HepG2 (cell line): ENCODE data around the gene TANGO2.

ENCODE experiments used
- CTCF ChIP-seq: sonication (generic); formaldehyde crosslinking; IDR thresholded peaks from 2 replicates; pipeline ENCODE4 v1.5.0; 2020; ENCODE audit warnings: mild to moderate bottlenecking, missing genetic modification reagents, moderate library complexity
- FOXK1 ChIP-seq: sonication (generic); formaldehyde crosslinking; IDR thresholded peaks from 2 replicates; pipeline ENCODE4 v1.4.0; 2020; ENCODE audit warnings: low read depth, missing genetic modification reagents, borderline replicate concordance
- HOXA3 ChIP-seq: sonication (generic); formaldehyde crosslinking; IDR thresholded peaks from 2 replicates; pipeline ENCODE4 v1.5.0; 2020; ENCODE audit warnings: missing genetic modification reagents
- POLR2AphosphoS5 ChIP-seq: IDR thresholded peaks from 2 replicates; pipeline ENCODE4 v1.6.1; 2012; ENCODE audit warnings: low read depth, low read length
- RAD21 ChIP-seq: fragments of 450-650 bp; formaldehyde crosslinking; IDR thresholded peaks from 2 replicates; pipeline ENCODE4 v1.5.0; 2020; ENCODE audit warnings: mild to moderate bottlenecking
- SUZ12 ChIP-seq: fragments of 150-350 bp; IDR thresholded peaks from 2 replicates; pipeline ENCODE4 v1.6.1; 2014; ENCODE audit warnings: low read depth, low read length
- TFAP4 ChIP-seq: sonication (generic); IDR thresholded peaks from 2 replicates; pipeline ENCODE4 v1.6.1; 2016; ENCODE audit warnings: low read depth, borderline replicate concordance
- ZBTB7A ChIP-seq: sonication (generic); formaldehyde crosslinking; IDR thresholded peaks from 2 replicates; pipeline ENCODE4 v1.8.0; 2022; ENCODE audit warnings: mild to moderate bottlenecking, missing genetic modification reagents
- ZNF17 ChIP-seq: sonication (generic); formaldehyde crosslinking; IDR thresholded peaks from 2 replicates; pipeline ENCODE4 v1.5.0; 2020; ENCODE audit warnings: mild to moderate bottlenecking, missing genetic modification reagents
- ZNF768 ChIP-seq: sonication (generic); formaldehyde crosslinking; IDR thresholded peaks from 2 replicates; pipeline ENCODE4 v1.4.0; 2020; ENCODE audit warnings: missing genetic modification reagents

- TF ChIP-seq POLR2AphosphoS5: no peak
- no peak for TF ChIP-seq ZBTB7A
- TF ChIP-seq ZNF768 (CRISPR knock-in tag): no peak
- TF ChIP-seq RAD21: no peak
- no peak for TF ChIP-seq CTCF (CRISPR knock-in tag)
- TF ChIP-seq SUZ12: no peak
- TF ChIP-seq TFAP4: no peak
- TF ChIP-seq ZNF17 (CRISPR knock-in tag): no peak
- no peak for TF ChIP-seq HOXA3
- no peak for TF ChIP-seq FOXK1
These were observed 69.2 kb downstream of the TANGO2 start for GRCh38 chr22:20089977-20090729.
